IPS-NIHi7 (cell line): Measurements from ENCODE around the gene PMCH.
"Not testable (repeated sequence)": the region's sequence is repeated elsewhere in the genome, so short reads cannot be mapped to it uniquely, and the experiment has no call there.

ENCODE experiments used
- DNase-seq: peaks from one replicate; pipeline ENCODE4 v3.0.0; 2012; ENCODE audit warnings: mixed read lengths; ENCODE audit errors: extremely low spot score

The PMCH gene

GRCh38 chr12:102197789-102198188 lies at the start of gene PMCH:
PMCH (minus strand) TSS chr12:102197833; CDS start chr12:102197770, 63 bp downstream.
- no peak for DNase-seq

- not testable (repeated sequence) for DNase-seq
Measured at GRCh38 chr12:102240859-102241258, 43.2 kb upstream of the PMCH start.

- no peak for DNase-seq
Measured at GRCh38 chr12:102234599-102234998, 37.0 kb upstream of the PMCH start.

DNA sequence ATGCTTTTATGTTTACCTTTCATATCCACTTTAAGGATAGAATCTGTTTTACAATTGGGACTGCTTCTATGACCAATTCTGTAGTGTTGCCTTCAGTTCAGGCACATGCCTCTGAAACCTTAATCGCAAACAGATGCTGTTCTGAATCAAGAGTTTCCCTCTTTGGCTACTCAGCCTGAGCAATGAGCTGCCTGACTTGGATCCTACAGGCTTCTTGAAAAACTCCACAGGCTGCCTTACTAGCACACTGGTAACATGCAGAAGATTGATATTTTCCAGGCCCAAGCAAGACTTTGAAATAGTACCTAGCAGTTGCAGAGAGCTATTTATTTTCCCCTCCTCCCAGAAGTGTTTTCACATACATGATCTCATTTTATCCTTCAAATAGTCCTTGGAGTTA lies 34.8 kb upstream of the PMCH start:
- DNase-seq, result no peak

GRCh38 chr12:102232036-102232435 lies 34.4 kb upstream of the PMCH start:
- no peak for DNase-seq

DNA sequence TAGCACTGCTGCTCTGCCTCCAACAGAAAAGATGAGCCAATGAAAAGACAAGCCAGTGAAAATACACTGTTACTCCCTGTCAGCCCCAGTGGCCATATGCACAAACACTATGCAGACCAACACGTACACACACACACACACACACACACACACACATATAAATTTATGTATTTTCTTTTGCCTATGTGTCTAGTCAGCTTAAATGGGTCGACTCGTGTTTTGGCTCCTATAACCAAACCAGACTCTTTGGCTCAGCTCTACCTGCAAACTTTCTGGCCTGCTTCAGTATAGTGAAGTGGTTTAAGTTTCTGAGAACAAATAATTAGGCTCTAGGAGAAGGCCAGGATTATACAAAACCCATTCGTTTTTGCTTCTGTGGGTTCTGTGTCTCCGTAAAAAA lies 30.3 kb upstream of the PMCH start:
- no peak for DNase-seq

DNA sequence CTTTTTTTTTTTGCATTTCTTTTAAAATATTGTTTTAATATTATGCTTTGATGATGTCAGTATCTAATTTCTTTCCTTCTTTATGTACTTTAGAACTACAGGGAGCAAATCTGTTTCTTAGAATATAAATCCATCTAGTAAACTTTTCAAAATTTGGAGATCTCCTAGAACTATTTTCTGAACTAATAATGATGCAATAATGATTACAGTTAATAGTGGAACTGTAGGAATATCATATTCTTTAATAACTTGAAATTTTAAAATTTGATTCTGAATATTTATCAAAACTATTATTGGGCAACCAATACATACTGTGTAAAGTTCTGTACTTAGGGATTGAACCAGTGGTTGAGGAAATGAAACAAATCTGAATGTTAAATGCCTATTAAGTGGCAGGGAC lies 23.1 kb upstream of the PMCH start:
- no peak for DNase-seq

GRCh38 chr12:102215992-102216691 lies 18.5 kb upstream of the PMCH start:
- no peak for DNase-seq

- DNase-seq, result no peak
Measured at GRCh38 chr12:102204025-102204424, 6.4 kb upstream of the PMCH start.

- DNase-seq, result no peak
Measured at GRCh38 chr12:102202556-102202955, 4.9 kb upstream of the PMCH start.

- DNase-seq, result no peak
Measured at GRCh38 chr12:102201436-102202061, 3.9 kb upstream of the PMCH start.

DNA sequence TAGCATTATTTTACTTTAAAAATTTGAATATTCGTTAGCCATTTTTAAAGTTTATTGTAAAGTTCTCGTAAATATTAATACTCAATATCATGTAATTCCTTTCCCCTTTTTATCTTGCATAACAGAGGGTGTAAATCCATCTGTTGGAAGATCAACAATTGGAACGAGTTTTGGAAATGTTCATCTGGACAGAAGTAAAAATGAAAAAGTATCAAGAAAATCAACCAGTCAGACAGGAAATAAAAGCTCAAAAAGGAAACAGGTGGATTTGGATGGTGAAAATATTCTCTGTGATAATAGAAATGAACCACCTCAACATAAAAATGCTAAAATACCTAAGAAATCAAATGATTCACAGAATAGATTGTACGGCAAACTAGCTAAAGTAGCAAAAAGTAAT lies 1.8 kb downstream of the PMCH start:
- DNase-seq, result no peak

DNA sequence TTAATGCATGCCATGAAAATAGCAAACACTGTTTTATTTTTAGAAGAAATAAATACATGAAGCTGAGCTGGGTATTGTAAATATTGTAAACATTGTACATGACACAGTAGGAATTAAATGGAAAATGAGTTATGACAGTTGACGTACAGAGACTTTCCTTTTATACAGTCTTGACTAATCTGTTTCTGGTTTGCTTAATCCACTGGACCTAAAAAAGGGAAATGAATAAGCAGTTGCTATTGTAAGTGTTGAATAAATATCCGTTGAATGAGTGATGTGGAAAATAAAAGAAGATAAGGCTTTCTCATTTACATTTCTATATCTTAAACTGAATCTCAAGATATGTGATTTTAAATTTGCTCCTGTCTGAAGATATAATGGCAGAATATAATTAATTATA lies 15.0 kb downstream of the PMCH start:
- DNase-seq, result no peak

DNA sequence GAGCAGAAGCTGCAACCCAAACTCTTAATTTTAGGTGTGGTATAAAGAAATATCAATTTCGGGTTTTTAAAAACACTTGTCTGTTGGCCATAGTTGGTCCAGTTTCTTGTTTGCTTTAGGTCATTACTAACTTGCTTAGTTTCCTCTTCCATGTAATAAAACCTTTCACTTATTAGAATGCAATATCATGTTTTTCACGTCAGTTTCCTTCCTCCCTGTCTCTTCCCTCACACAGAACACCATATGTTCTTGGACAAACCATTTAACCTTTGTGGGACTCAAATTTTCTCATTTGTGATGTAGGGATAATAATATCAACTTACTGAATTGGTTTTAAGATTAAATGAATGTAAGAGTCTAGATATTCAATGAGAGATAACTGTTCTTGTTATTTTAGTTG lies 22.9 kb downstream of the PMCH start:
- DNase-seq, result no peak

DNA sequence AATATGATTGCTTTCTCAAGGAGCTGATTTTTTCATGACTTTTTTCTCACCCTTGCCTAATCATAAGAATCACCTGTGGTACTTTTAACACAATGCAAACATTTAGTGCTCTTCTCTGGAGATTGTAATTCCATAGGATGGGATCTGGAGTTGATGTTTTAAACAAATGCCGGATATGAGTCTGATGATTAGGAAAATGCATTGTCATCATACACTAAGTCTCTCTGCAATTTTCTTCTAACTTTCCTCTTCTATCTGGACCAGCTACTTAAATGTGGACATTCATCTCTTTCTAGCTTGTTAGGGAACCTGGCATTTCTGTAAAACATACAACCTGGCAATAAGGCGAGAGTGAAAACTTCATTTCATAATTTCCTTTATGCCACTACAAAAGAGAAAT lies 23.5 kb downstream of the PMCH start:
- DNase-seq, result no peak

- DNase-seq, result no peak
Measured at GRCh38 chr12:102172436-102172835, 25.2 kb downstream of the PMCH start.

- DNase-seq, result no peak
Measured at GRCh38 chr12:102171951-102172350, 25.7 kb downstream of the PMCH start.

DNA sequence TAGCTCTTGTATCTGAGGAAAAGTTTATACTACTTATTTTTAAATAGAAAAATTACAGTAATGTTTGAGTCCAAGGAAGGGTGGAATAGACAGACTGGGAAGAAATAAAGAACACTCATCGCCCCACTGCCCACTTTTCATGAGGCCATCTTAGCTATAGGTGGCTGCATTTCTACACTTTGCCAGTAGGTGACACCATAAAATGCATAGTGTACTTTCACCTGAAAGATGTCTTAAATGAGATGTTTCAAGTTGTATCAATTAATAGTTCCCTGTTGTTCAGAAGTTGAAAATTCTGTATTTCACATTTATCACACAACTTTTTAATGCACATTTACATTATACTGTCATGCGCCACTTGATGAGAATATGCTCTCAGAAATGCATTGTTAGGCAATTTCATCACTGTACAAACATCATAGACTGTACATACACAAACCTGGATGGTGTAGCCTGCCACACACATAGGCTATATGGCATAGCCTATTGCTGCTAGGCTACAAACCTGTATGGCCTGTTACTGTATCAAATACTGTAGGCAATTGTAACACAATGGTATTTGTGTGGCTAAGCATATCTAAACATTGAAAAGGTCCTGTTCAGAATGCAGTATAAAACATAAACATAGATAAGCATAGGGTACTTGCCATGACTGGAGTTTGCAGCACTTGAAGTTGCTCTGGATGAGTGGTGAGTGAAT lies 27.6 kb downstream of the PMCH start:
- peak; percentile 31 for DNase-seq

GRCh38 chr12:102167821-102168604 lies 29.6 kb downstream of the PMCH start:
- no peak for DNase-seq

GRCh38 chr12:102163383-102163782 lies 34.2 kb downstream of the PMCH start:
- DNase-seq, result no peak

DNA sequence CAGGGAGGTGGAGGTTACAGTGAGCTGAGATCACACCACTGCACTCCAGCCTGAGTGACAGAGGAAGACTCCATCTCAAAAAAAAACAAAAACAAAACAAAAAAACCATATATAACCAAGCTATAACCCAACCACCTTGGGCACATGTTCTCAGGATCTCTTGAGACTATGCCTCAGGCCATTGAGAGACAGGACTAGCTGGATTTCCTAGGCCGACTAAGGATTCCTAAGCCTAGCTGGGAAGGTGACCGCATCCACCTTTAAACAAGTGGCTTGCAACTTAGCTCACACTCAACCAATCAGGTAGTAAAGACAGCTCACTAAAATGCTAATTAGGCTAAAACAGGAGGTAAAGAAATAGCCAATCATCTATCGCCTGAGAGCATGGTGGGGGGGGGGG lies 42.4 kb downstream of the PMCH start:
- DNase-seq, result not testable (repeated sequence)

DNA sequence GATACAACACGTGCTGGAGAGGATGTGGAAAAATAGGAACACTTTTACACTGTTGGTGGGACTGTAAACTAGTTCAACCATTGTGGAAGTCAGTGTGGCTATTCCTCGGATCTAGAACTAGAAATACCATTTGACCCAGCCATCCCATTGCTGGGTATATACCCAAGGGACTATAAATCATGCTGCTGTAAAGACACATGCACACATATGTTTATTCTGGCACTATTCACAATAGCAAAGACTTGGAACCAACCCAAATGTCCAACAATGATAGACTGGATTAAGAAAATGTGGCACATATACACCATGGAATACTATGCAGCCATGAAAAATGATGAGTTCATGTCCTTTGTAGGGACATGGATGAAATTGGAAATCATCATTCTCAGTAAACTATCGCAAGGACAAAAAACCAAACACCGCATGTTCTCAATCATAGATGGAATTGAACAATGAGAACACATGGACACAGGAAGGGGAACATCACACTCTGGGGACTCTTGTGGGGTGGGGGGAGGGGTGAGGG lies 50.5 kb downstream of the PMCH start:
- not testable (repeated sequence) for DNase-seq
